Keratinocyte (primary cell): Measurements from ENCODE around the gene SBK1. TPM values are rescaled to one million over a fixed set of nuclear protein-coding genes. Genes with fewer than 3 reads are reported as not detected.

Experiments
- DNase-seq: peaks from one replicate; pipeline ENCODE4 v3.0.0-alpha.2; 2011; ENCODE audit warnings: low read depth, missing footprints, low spot score
- FAIRE-seq: peaks from 2 replicates; lab custom pipeline; 2011; peaks lifted over from hg19 to GRCh38; lab: Jason Lieb, UNC
- H2AFZ ChIP-seq: 2 replicates; pipeline ENCODE4 v1.6.0; 2012; ENCODE audit warnings: low read length, control low read depth, inconsistent platforms; ENCODE audit not compliant: control insufficient read depth
- H3K27ac ChIP-seq: 2 replicates; pipeline ENCODE4 v1.5.1; 2011; ENCODE audit warnings: low read length; ENCODE audit not compliant: control insufficient read depth, insufficient read depth
- H3K27me3 ChIP-seq: 3 replicates; pipeline ENCODE4 v1.6.0; 2011; ENCODE audit warnings: low read length; ENCODE audit not compliant: control insufficient read depth, insufficient read depth; ENCODE audit errors: extremely low read depth
- H3K36me3 ChIP-seq, 2 experiments: 2 replicates in 1 of 2; 3 replicates in 1 of 2; pipeline ENCODE4 v1.5.1; 2011; ENCODE audit warnings: low read length in 2 of 2, mild to moderate bottlenecking in 1 of 2; ENCODE audit not compliant: control insufficient read depth in 2 of 2, insufficient read depth in 2 of 2; ENCODE audit errors: extremely low read depth in 1 of 2
- H3K4me1 ChIP-seq: 3 replicates; pipeline ENCODE4 v1.5.1; 2011; ENCODE audit warnings: low read length; ENCODE audit not compliant: control insufficient read depth, insufficient read depth; ENCODE audit errors: extremely low read depth
- H3K4me2 ChIP-seq: 3 replicates; pipeline ENCODE4 v1.6.0; 2011; ENCODE audit warnings: low read depth, low read length; ENCODE audit not compliant: control insufficient read depth, insufficient read depth; ENCODE audit errors: extremely low read depth
- H3K4me3 ChIP-seq, 3 experiments: fragments of 200-600 bp in 1 of 3; sonication (generic) in 1 of 3; 2 replicates in 2 of 3; 3 replicates in 1 of 3; pipeline ENCODE4 v1.5.1; 2011 to 2016; ENCODE audit warnings: low read length in 3 of 3, mild to moderate bottlenecking in 3 of 3, control low read depth in 2 of 3, inconsistent platforms in 1 of 3, low read depth in 1 of 3, mixed read lengths in 1 of 3, mixed run types in 1 of 3, moderate library complexity in 1 of 3; ENCODE audit not compliant: control insufficient read depth in 2 of 3, insufficient read depth in 2 of 3; ENCODE audit errors: extremely low read depth in 1 of 3
- H3K79me2 ChIP-seq: 2 replicates; pipeline ENCODE4 v1.6.0; 2012; ENCODE audit warnings: low read length; ENCODE audit not compliant: control insufficient read depth, insufficient read depth
- H3K9ac ChIP-seq: 3 replicates; pipeline ENCODE4 v1.6.0; 2011; ENCODE audit warnings: low read length; ENCODE audit not compliant: control insufficient read depth, insufficient read depth; ENCODE audit errors: extremely low read depth
- H3K9me1 ChIP-seq: 3 replicates; pipeline ENCODE4 v1.6.0; 2011; ENCODE audit warnings: low read length; ENCODE audit not compliant: control insufficient read depth, insufficient read depth; ENCODE audit errors: extremely low read depth
- H3K9me3 ChIP-seq: 2 replicates; pipeline ENCODE4 v1.5.1; 2012; ENCODE audit warnings: low read depth, low read length; ENCODE audit not compliant: control insufficient read depth
- H4K20me1 ChIP-seq: 3 replicates; pipeline ENCODE4 v1.6.0; 2011; ENCODE audit warnings: low read length; ENCODE audit not compliant: control insufficient read depth, insufficient read depth; ENCODE audit errors: extremely low read depth
- EZH2 ChIP-seq: IDR thresholded peaks from one replicate; pipeline ENCODE4 v1.6.1; 2012; ENCODE audit warnings: inconsistent platforms, mild to moderate bottlenecking, low read length, moderate library complexity
- dilution Hi-C: fragments of 300-500 bp; cut with MboI; formaldehyde crosslinking; loops from one replicate; pipeline ENCODE4 v1.7.0; 2020; ENCODE audit warnings: low sequenced_read_pairs; ENCODE audit not compliant: extremely low pct_ligation_motif_present
- polyA plus RNA-seq, 5 experiments: library from polyadenylated mRNA; depleted of rRNA in 3 of 5; stranded (reverse) in 3 of 5; stranded (forward) in 1 of 5; unstranded in 1 of 5; fragments of >200 nt; gene quantifications; 1 replicate in 1 of 5; 2 replicates in 3 of 5; 3 replicates in 1 of 5; pipeline versions ENCODE4 v1.2.1 to v1.2.3, GENCODE V29; 2011 to 2012; ENCODE audit warnings: missing spikeins in 2 of 5, low read depth in 1 of 5, low replicate concordance in 1 of 5
- TF ChIP-seq, protein P1 (sequence below), 3 experiments: IDR thresholded peaks in 1 of 3; conservative IDR thresholded peaks in 1 of 3; optimal IDR thresholded peaks in 1 of 3; 2 replicates in 2 of 3; 3 replicates in 1 of 3; pipeline versions ENCODE3 to v1.5.1; 2011; ENCODE audit warnings: low read length in 3 of 3, mild to moderate bottlenecking in 3 of 3, moderate library complexity in 2 of 3, control low read depth in 1 of 3, inconsistent platforms in 1 of 3; ENCODE audit not compliant: insufficient read depth in 2 of 3; ENCODE audit errors: extremely low read depth in 1 of 3

The SBK1 gene
- polyA plus RNA-seq, 1 donor (not counting 4 experiments of a cell fraction or from before 2014, with no cell fraction given): 0.04 TPM

- Histone ChIP-seq H3K9me1 (no peaks in the 10 kb centered on the region), H3K27ac (no peak overlapping the region), H3K4me3 (no peak overlapping the region), H3K9ac (no peak overlapping the region), H3K79me2 (no peaks in the 10 kb centered on the region), H3K36me3 (no peaks in the 10 kb centered on the region), H4K20me1 (no peaks in the 10 kb centered on the region), H3K4me2 (no peak overlapping the region), H3K4me1 (no peaks in the 10 kb centered on the region), H2AFZ (no peak overlapping the region), H3K9me3 (no peaks in the 10 kb centered on the region), H3K27me3 (peaks cover 8% of the 10 kb centered on the region)
- FAIRE-seq (no peak), DNase-seq (no peak)
- dilution Hi-C loops: no loop called here
- TF ChIP-seq, protein P1, sequence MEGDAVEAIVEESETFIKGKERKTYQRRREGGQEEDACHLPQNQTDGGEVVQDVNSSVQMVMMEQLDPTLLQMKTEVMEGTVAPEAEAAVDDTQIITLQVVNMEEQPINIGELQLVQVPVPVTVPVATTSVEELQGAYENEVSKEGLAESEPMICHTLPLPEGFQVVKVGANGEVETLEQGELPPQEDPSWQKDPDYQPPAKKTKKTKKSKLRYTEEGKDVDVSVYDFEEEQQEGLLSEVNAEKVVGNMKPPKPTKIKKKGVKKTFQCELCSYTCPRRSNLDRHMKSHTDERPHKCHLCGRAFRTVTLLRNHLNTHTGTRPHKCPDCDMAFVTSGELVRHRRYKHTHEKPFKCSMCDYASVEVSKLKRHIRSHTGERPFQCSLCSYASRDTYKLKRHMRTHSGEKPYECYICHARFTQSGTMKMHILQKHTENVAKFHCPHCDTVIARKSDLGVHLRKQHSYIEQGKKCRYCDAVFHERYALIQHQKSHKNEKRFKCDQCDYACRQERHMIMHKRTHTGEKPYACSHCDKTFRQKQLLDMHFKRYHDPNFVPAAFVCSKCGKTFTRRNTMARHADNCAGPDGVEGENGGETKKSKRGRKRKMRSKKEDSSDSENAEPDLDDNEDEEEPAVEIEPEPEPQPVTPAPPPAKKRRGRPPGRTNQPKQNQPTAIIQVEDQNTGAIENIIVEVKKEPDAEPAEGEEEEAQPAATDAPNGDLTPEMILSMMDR (optimal IDR thresholded peaks at IDR 0.05 in 1 of 3, IDR thresholded peaks at IDR 0.05 in 1 of 3, conservative IDR thresholded peaks at IDR 0.05 in 1 of 3; ENCODE audit: extremely low read depth in 1 of 3, insufficient read depth in 2 of 3, low read length in 3 of 3): no peak
- no peak for TF ChIP-seq EZH2
Observed at GRCh38 chr16:28265822-28266221, 26.5 kb upstream of the SBK1 start.

DNA sequence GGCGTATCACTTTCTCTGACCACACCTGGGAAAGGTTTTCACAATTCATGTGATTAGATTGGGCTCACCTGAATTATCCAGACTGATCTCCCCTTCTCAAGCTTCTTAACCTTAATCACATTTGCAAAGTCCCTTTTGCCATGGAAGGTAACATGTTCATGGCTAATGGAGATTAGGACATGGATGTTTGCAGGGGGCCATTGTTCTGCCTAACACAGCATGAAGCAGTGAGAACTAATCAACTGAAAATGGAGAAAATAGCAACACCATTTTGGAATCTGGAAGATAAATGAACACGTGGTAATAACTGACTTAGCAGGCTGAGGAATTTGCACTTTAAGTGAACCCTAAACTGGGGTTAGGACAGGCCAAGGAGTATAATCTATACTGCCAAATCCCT, 25.0 kb upstream of the SBK1 start:
- Histone ChIP-seq H3K79me2 (no peaks in the 10 kb centered on the region), H3K9ac (no peak overlapping the region), H3K36me3 (no peaks in the 10 kb centered on the region), H3K27ac (no peak overlapping the region), H3K4me3 (no peak overlapping the region), H2AFZ (no peak overlapping the region), H3K4me2 (no peak overlapping the region), H4K20me1 (no peaks in the 10 kb centered on the region), H3K9me1 (no peaks in the 10 kb centered on the region), H3K9me3 (no peaks in the 10 kb centered on the region), H3K4me1 (no peaks in the 10 kb centered on the region), H3K27me3 (peaks cover under 1% of the 10 kb centered on the region)
- FAIRE-seq: no peak
- dilution Hi-C loops: no loop called here
- DNase-seq: no peak
- TF ChIP-seq, protein P1 (optimal IDR thresholded peaks at IDR 0.05 in 1 of 3, IDR thresholded peaks at IDR 0.05 in 1 of 3, conservative IDR thresholded peaks at IDR 0.05 in 1 of 3; ENCODE audit: extremely low read depth in 1 of 3, insufficient read depth in 2 of 3, low read length in 3 of 3): no peak
- TF ChIP-seq EZH2: no peak
